HCT116 (cell line): ENCODE measurements around the gene NDUFAF5. TPM values are rescaled to one million over a fixed set of nuclear protein-coding genes. Genes with fewer than 3 reads are reported as not detected.

Source experiments
- ATAC-seq: fragments of 200-7000 bp; cut with Tn5 transposase; 2 replicates; pipeline ENCODE4 v1.9.1; 2020; ENCODE audit warnings: mild to moderate bottlenecking, moderate library complexity
- BruUV-seq: library from RNA; stranded (reverse); fragments of 400-500 nt; replicated peaks from 2 replicates; lab custom pipeline; 2021; lab: Mats Ljungman, UMichigan
- CTCF ChIA-PET: fragments of 300-600 bp; sonication (Branson Sonifier 250); formaldehyde crosslinking; loops from one replicate; lab custom pipeline; 2021; ENCODE audit warnings: antibody characterized with exemption; lab: Charles Lee
- POLR2A ChIA-PET: fragments of 300-600, 350-600 bp; sonication (Branson Sonifier 250); formaldehyde crosslinking; loops from one replicate; lab custom pipeline; 2021; ENCODE audit warnings: antibody characterized with exemption; lab: Charles Lee
- RAD21 ChIA-PET, 2 experiments: fragments of 300-600 bp; sonication (Branson Sonifier 250); formaldehyde crosslinking; loops; one replicate each; lab custom pipeline; 2023; ENCODE audit warnings: low total read pairs in 2 of 2; ENCODE audit not compliant: uncharacterized antibody in 2 of 2, unreplicated experiment in 2 of 2, low non-redundant PET in 1 of 2; lab: Charles Lee
- DNase-seq: peaks from one replicate; pipeline ENCODE4 v3.0.0-alpha.2; 2010; ENCODE audit warnings: low read depth, low spot score
- H2AFZ ChIP-seq: fragments of 200-600 bp; shearing (Covaris generic), sonication (generic); 2 replicates; pipeline ENCODE4 v1.6.1; 2017; ENCODE audit warnings: low read depth, mixed run types, mixed read lengths, antibody characterized with exemption, low read length; ENCODE audit not compliant: poor library complexity, severe bottlenecking
- H3K27ac ChIP-seq: 2 replicates; pipeline ENCODE4 v1.5.1; 2012; ENCODE audit warnings: low read depth, low read length
- H3K27me3 ChIP-seq: fragments of 200-600 bp; sonication (generic); 2 replicates; pipeline ENCODE4 v1.6.1; 2016; ENCODE audit warnings: mixed run types, low read length, mixed read lengths; ENCODE audit not compliant: insufficient read depth
- H3K36me3 ChIP-seq, 2 experiments: fragments of 200-500 bp in 1 of 2; fragments of 200-600 bp in 1 of 2; sonication (Bioruptor generic) in 1 of 2; sonication (generic) in 1 of 2; 2 replicates each; pipeline versions ENCODE4 v1.5.1 to v1.6.1; 2014 to 2016; ENCODE audit warnings: low read length in 2 of 2, inconsistent platforms in 1 of 2, mixed read lengths in 1 of 2, mixed run types in 1 of 2; ENCODE audit not compliant: insufficient read depth in 2 of 2, control insufficient read depth in 1 of 2
- H3K4me1 ChIP-seq, 2 experiments: fragments of 200-600 bp in 1 of 2; sonication (generic) in 1 of 2; 2 replicates each; pipeline versions ENCODE4 v1.5.1 to v1.6.1; 2012 to 2017; ENCODE audit warnings: low read length in 2 of 2, inconsistent platforms in 1 of 2, mild to moderate bottlenecking in 1 of 2, mixed read lengths in 1 of 2, mixed run types in 1 of 2, moderate library complexity in 1 of 2; ENCODE audit not compliant: insufficient read depth in 2 of 2, control insufficient read depth in 1 of 2
- H3K4me2 ChIP-seq: fragments of 200-600 bp; sonication (generic); 2 replicates; pipeline ENCODE4 v1.6.1; 2017; ENCODE audit warnings: mixed run types, low read length, mixed read lengths
- H3K4me3 ChIP-seq, 2 experiments: fragments of 200-600 bp in 1 of 2; sonication (generic) in 1 of 2; replicated peaks in 1 of 2; 2 replicates each; pipeline ENCODE4 v1.5.1; 2011 to 2016; ENCODE audit warnings: low read length in 2 of 2, control low read depth in 1 of 2, low read depth in 1 of 2, mild to moderate bottlenecking in 1 of 2, mixed read lengths in 1 of 2, mixed run types in 1 of 2
- H3K79me2 ChIP-seq: fragments of 200-600 bp; sonication (generic); 2 replicates; pipeline ENCODE4 v1.6.1; 2017; ENCODE audit warnings: mild to moderate bottlenecking, mixed run types, low read length, moderate library complexity, mixed read lengths; ENCODE audit not compliant: insufficient read depth
- H3K9ac ChIP-seq: fragments of 200-600 bp; sonication (generic); 2 replicates; pipeline ENCODE4 v1.6.1; 2016; ENCODE audit warnings: low read length, mixed read lengths
- H3K9me2 ChIP-seq: fragments of 200-600 bp; sonication (generic), shearing (Covaris generic); 2 replicates; pipeline ENCODE4 v1.6.1; 2017; ENCODE audit warnings: mixed run types, mild to moderate bottlenecking, moderate library complexity; ENCODE audit not compliant: insufficient read depth
- H3K9me3 ChIP-seq, 2 experiments: fragments of 200-500 bp in 1 of 2; fragments of 200-600 bp in 1 of 2; sonication (Bioruptor generic) in 1 of 2; sonication (generic) in 1 of 2; 2 replicates each; pipeline ENCODE4 v1.6.1; 2014 to 2017; ENCODE audit warnings: low read length in 2 of 2, mixed read lengths in 2 of 2, inconsistent platforms in 1 of 2, low read depth in 1 of 2, mild to moderate bottlenecking in 1 of 2, mixed run types in 1 of 2, moderate library complexity in 1 of 2; ENCODE audit not compliant: control insufficient read depth in 1 of 2, insufficient read depth in 1 of 2
- H4K20me1 ChIP-seq: fragments of 200-600 bp; sonication (generic), shearing (Covaris generic); 2 replicates; pipeline ENCODE4 v1.6.1; 2017; ENCODE audit warnings: mixed run types, mild to moderate bottlenecking, moderate library complexity; ENCODE audit not compliant: insufficient read depth
- ATF3 ChIP-seq: IDR thresholded peaks from 2 replicates; pipeline ENCODE4 v1.6.1; 2012
- CBX3 ChIP-seq: IDR thresholded peaks from 2 replicates; pipeline ENCODE4 v1.6.1; 2012; ENCODE audit warnings: low read depth
- CEBPB ChIP-seq: IDR thresholded peaks from 2 replicates; pipeline ENCODE4 v1.6.1; 2012; ENCODE audit warnings: low read depth
- EGR1 ChIP-seq: IDR thresholded peaks from 2 replicates; pipeline ENCODE4 v1.6.1; 2012; ENCODE audit warnings: low read depth
- EZH2phosphoT487 ChIP-seq: fragments of 200-600 bp; IDR thresholded peaks from 2 replicates; pipeline ENCODE4 v1.6.1; 2018; ENCODE audit warnings: antibody characterized with exemption, borderline replicate concordance
- POLR2AphosphoS5 ChIP-seq: IDR thresholded peaks from 2 replicates; pipeline ENCODE4 v1.6.1; 2011; ENCODE audit warnings: mild to moderate bottlenecking, low read depth, low read length, moderate library complexity
- RAD21 ChIP-seq: IDR thresholded peaks from 2 replicates; pipeline ENCODE4 v1.6.1; 2012; ENCODE audit warnings: low read depth, mild to moderate bottlenecking
- REST ChIP-seq: IDR thresholded peaks from 2 replicates; pipeline ENCODE4 v1.6.1; 2012; ENCODE audit warnings: low read depth
- SIN3A ChIP-seq: IDR thresholded peaks from 2 replicates; pipeline ENCODE4 v1.6.1; 2012; ENCODE audit warnings: low read depth
- SRF ChIP-seq: IDR thresholded peaks from 2 replicates; pipeline ENCODE4 v1.6.1; 2012; ENCODE audit warnings: low read depth
- YY1 ChIP-seq: IDR thresholded peaks from 2 replicates; pipeline ENCODE4 v1.6.1; 2011; ENCODE audit warnings: low read length, low read depth, moderate library complexity, mild to moderate bottlenecking; ENCODE audit not compliant: insufficient replicate concordance; ENCODE audit errors: extremely low read depth
- ZBTB33 ChIP-seq: IDR thresholded peaks from 2 replicates; pipeline ENCODE4 v1.6.1; 2011; ENCODE audit warnings: mild to moderate bottlenecking, low read length, moderate library complexity; ENCODE audit not compliant: insufficient replicate concordance; ENCODE audit errors: extremely low read depth
- ZNF274 ChIP-seq: fragments of 200-500 bp; sonication (Bioruptor generic); IDR thresholded peaks from 2 replicates; pipeline ENCODE4 v1.6.1; 2014; ENCODE audit warnings: mild to moderate bottlenecking, low read depth, low read length, inconsistent platforms
- intact Hi-C: fragments of 100-400 bp; cut with micrococcal nuclease; formaldehyde crosslinking; loops from 2 replicates; pipeline ENCODE4 v1.10.0; 2022
- total RNA-seq: library from RNA; stranded (reverse); gene quantifications from one replicate; pipeline ENCODE4 v1.2.1, GENCODE V29; 2021; ENCODE audit not compliant: unreplicated experiment

NDUFAF5 gene
- total RNA-seq, 1 experiment from 2014 or later, result 30.8 TPM

GRCh38 chr20:13858871-13859270, 74.0 kb downstream of the NDUFAF5 start:
- BruUV-seq, result no TSS peak
- ATAC-seq (no peak), DNase-seq (no peak)
- Histone ChIP-seq H3K4me2 (no peak overlapping the region), H4K20me1 (no peaks in the 10 kb centered on the region), H2AFZ (no peak overlapping the region), H3K4me1 (no peaks in the 10 kb centered on the region), H3K9me3 (no peaks in the 10 kb centered on the region), H3K9ac (no peak overlapping the region), H3K9me2 (no peaks in the 10 kb centered on the region), H3K27ac (no peak overlapping the region), H3K79me2 (no peaks in the 10 kb centered on the region), H3K4me3 (no peak overlapping the region), H3K27me3 (peaks cover 2% of the 10 kb centered on the region; the same call in 1 of the 2 replicates), H3K36me3 (no peaks in the 10 kb centered on the region)
- ChIA-PET CTCF (no interaction called here), POLR2A (no interaction called here), RAD21 (no interaction called here)
- TF ChIP-seq POLR2AphosphoS5 (no peak), RAD21 (no peak), CEBPB (no peak), REST (no peak), CBX3 (no peak), SRF (no peak), SIN3A (no peak), EGR1 (no peak), YY1 (no peak), ATF3 (no peak), ZNF274 (no peak), EZH2phosphoT487 (no peak), ZBTB33 (no peak)
- intact Hi-C loops, result no loop called here
